Skin epidermis (tissue), 12 donors: ENCODE measurements around the gene SCN7A.
"Not testable (repeated sequence)": the region's sequence is repeated elsewhere in the genome, so short reads cannot be mapped to it uniquely, and the experiment has no call there.

Experiments
- H3K27ac ChIP-seq, 21 experiments: fragments of 200-600 bp; sonication (generic) in 11 of 21; one replicate each; pipeline ENCODE4 v1.5.0; 2020; ENCODE audit warnings: mild to moderate bottlenecking in 3 of 21, inconsistent platforms in 2 of 21, moderate library complexity in 2 of 21
- H3K4me3 ChIP-seq, 7 experiments: fragments of 200-600 bp; sonication (generic) in 2 of 7; one replicate each; pipeline ENCODE4 v1.5.0; 2020; ENCODE audit warnings: inconsistent platforms in 2 of 7, mild to moderate bottlenecking in 2 of 7, moderate library complexity in 1 of 7

SCN7A gene

GRCh38 chr2:166455823-166456222, 38.2 kb downstream of the SCN7A start:
- H3K4me3 ChIP-seq, H3K27ac ChIP-seq: not testable (repeated sequence)

DNA sequence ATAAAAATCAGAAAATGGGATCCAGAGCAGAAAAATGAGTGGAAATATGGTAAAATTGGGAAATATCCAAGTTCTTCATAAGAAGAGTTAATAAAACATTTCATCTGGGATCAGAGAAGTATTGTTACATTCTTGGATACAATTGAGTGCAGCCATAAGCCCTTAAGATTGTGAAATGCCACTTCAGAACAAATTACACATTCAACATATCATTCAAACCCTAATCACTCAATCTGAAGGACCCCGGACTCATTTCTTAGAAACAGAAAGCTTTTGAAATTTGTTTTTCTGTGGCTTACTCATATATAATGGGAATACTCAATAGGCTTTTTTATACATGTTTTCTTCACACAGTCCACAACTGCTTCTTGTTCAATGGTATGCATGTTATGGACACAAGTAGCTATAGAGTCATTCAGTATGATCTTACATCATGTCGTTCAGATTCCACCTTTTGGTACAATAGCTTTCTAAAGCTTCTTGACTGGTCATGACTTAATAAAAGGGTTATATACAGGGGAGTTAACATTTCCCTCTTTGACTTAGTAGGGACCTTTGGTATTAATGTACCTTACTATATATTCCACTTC, 39.9 kb downstream of the SCN7A start:
- no peak overlapping the region for H3K27ac ChIP-seq
- no peak overlapping the region for H3K4me3 ChIP-seq

DNA sequence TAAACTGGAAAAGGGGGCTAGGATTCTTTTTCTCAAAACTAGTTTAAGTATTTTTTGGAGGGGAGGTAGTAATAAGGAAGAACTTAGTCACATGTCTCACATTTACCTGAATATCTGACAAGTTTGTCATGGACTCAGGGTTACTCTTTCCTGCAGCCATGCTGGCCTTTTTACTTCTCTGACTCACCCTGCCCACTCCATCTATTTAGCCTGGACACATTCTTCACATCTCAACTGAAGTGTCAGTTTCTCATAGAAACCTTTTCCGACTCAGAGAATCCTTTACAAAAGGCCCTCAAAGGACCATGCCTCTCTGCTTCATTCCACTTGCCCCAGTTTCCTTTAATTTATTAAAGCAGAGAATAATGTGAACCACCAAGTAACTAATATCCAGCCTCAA, 42.6 kb downstream of the SCN7A start:
- no peak overlapping the region for H3K4me3 ChIP-seq
- no peak overlapping the region for H3K27ac ChIP-seq

DNA sequence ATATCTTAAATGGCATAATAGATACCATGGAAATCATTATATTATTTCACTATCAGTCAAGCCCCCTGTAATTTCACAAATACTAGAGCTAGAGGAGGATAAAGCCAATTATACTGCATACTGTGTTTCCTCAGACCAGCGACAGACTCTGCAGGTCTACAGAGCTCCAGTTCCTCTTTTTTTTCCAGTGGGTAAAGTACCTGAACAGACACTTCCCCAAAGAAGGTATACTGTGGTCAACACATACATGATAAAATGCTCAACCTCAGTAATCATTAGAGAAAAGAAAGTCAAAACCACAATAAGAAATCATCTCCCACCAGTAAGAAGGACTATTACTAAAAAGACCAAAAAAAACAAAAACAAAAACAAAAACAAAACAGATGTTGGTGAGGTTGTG, 44.6 kb downstream of the SCN7A start:
- H3K27ac ChIP-seq = no peak overlapping the region
- H3K4me3 ChIP-seq = no peak overlapping the region

DNA sequence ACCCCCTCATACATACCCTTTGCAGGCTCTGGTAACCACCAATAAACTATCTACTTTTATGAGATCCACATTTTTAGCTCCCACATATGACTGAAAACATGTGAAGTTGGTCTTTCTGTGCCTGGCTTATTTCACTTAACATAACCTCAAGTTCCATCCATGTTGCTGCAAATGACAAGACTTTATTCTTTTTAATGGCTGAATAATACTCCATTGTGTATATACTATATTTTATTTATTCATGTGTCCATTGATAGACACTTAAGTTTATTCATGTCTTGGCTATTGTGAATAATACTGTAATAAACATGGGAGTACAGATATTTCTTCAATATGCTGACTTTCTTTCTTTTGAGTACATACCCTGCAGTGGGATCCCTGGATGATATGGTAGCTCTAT, 45.9 kb downstream of the SCN7A start:
- H3K27ac ChIP-seq = no peak overlapping the region
- no peak overlapping the region for H3K4me3 ChIP-seq

DNA sequence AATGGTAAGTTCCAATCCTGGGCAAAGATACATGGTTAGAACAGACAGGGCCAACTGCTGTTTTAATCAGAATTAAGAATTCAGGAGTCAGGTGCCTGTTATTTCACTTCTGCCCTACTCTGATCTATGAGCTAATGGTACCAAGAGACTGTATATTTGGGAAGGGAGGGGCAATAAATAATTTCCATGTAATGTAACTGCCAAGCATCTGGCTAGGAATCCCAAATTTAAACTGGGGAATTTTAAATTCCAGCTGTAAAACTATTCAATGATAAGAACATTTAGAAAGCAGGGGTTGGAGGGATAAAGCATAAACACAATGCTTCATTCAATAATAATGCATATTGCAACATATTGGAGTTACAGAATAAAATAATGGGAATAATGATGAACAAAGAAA, 49.7 kb downstream of the SCN7A start:
- no peak overlapping the region for H3K4me3 ChIP-seq
- no peak overlapping the region for H3K27ac ChIP-seq

- Histone ChIP-seq H3K4me3 (no peak overlapping the region), H3K27ac (no peak overlapping the region)
Observed at GRCh38 chr2:166440313-166440712, 53.7 kb downstream of the SCN7A start.

DNA sequence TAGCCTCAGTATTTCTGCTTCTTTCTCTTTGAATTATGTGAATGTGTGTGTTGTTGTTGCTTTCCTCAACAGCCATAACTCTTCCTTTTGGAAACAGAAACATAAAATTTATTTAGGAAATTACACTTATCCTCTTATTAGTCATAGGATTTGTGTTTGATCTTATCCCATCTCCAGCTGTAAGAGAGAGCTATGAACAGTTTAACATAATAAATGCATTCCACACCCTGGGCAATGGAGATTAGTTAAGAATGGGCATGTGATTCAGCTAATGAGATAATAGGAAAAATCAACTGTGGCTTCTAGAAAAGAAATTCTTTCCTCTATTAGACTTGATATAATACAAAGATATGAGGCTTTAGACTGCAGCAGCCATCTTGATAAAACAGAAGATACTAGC, 55.0 kb downstream of the SCN7A start:
- H3K4me3 ChIP-seq = no peak overlapping the region
- no peak overlapping the region for H3K27ac ChIP-seq

DNA sequence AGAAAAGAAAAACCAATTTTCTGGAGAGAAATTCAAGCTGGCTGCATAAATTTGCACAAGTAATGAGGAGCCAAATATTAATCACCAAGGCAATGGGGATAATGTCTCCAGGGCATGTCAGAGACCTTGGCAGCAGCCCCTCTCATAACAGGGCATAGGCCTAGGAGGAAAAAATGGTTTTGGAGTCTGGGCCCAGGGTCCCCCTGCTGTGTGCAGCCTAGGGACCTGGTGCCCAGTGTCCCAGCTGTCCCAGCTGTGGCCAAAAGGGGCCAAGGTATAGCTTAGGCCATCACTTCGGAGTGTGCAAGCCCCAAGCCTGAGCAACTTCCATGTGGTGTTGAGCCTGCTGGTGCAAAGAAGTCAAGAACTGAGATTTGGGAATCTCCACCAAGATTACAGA, 57.1 kb downstream of the SCN7A start:
- H3K27ac ChIP-seq = no peak overlapping the region
- no peak overlapping the region for H3K4me3 ChIP-seq

- Histone ChIP-seq H3K27ac (no peak overlapping the region), H3K4me3 (no peak overlapping the region)
Observed at GRCh38 chr2:166436189-166436588, 57.9 kb downstream of the SCN7A start.

- H3K4me3 ChIP-seq = no peak overlapping the region
- H3K27ac ChIP-seq = no peak overlapping the region
Observed at GRCh38 chr2:166434491-166434890, 59.6 kb downstream of the SCN7A start.

DNA sequence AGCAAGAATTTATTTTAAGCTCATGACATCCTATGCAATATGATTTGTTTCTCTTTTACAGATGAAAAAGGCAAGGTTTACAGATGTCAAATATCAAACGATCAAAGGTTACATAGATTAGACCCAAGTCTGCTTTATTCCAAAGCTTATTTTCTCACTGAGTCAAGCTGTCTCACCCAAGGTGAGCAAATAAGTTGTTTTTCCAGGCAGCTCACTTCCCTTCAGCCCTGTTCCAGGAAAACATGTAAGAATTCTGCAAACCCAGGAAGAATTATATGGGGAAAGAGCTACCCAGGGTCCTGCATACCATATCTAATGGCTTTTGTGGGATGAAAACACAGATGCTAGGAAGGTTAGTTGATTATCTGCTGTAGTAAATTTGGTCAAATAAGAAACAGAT, 60.6 kb downstream of the SCN7A start:
- Histone ChIP-seq H3K4me3 (no peak overlapping the region), H3K27ac (no peak overlapping the region)

- H3K27ac ChIP-seq = no peak overlapping the region
- no peak overlapping the region for H3K4me3 ChIP-seq
Observed at GRCh38 chr2:166432331-166432730, 61.7 kb downstream of the SCN7A start.

- no peak overlapping the region for H3K27ac ChIP-seq
- H3K4me3 ChIP-seq = no peak overlapping the region
Observed at GRCh38 chr2:166424841-166425240, 69.2 kb downstream of the SCN7A start.

- no peak overlapping the region for H3K4me3 ChIP-seq
- no peak overlapping the region for H3K27ac ChIP-seq
Observed at GRCh38 chr2:166419616-166419934, 74.5 kb downstream of the SCN7A start.

- Histone ChIP-seq H3K4me3 (no peak overlapping the region), H3K27ac (no peak overlapping the region)
Observed at GRCh38 chr2:166418853-166419615, 75.0 kb downstream of the SCN7A start.

DNA sequence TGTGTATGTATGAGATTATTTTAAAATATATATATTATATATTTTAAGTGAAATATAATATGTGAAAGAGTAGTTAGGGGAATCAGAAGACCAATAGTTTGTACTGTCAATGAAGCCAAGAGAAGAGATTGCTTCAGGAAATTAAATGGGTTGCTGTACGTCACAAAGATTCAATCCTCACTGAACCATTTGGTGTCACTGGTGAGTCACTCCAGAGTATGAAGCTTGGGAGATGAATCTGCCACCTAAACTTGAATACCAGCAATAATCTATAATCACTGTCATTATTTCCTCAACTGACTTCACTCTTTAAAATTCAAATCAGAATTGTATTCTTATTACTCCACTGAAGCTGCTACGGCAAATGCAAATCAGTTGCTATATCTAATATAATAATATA, 76.4 kb downstream of the SCN7A start:
- Histone ChIP-seq H3K4me3 (no peak overlapping the region), H3K27ac (no peak overlapping the region)

GRCh38 chr2:166413255-166413654, 80.8 kb downstream of the SCN7A start:
- Histone ChIP-seq H3K4me3 (no peak overlapping the region), H3K27ac (no peak overlapping the region)

GRCh38 chr2:166411473-166412230, 82.4 kb downstream of the SCN7A start:
- H3K27ac ChIP-seq = no peak overlapping the region
- H3K4me3 ChIP-seq = no peak overlapping the region

DNA sequence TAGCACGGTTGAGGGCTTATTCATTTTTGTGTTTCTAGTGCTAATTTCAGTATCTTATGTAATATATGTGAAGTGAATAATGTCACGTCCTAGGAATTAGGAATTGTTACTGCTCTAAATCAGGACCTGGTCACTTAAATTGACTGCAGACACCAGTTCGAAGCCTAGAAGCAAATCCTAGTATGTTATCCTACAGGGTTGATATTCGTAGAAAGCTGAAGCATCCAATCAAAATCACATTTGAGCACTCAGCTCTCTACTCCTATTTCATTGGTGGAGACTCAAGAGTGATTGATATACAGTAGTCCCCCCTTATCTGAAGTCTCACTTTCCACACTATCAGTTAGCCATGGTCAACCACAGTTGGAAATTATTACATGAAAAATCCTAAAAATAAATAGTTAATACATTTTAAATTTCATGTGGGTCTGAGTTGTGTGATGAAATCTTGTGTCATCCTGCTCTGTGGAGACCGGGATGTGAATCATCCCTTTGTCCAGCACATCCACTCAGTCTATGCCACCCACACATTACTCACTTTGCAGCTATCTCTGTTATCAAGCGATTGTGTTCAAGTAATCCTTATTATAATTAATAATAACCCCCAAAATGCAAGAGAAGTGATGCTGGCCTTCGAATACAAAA, 83.1 kb downstream of the SCN7A start:
- Histone ChIP-seq H3K4me3 (no peak overlapping the region), H3K27ac (no peak overlapping the region)

- H3K27ac ChIP-seq = not testable (repeated sequence)
Observed at GRCh38 chr2:166407746-166408145, 86.3 kb downstream of the SCN7A start.

More at GRCh38 chr2:166407746-166408145, 86.3 kb downstream of the SCN7A start:
- not testable (repeated sequence) for H3K4me3 ChIP-seq
